HEK293 (cell line): ENCODE measurements around the gene SNUPN.

Source experiments
- CTCF ChIA-PET: fragments of 350-600 bp; formaldehyde crosslinking; extraction: SDS; loops from one replicate; lab custom pipeline; 2021; ENCODE audit warnings: antibody characterized with exemption; lab: Yijun Ruan, JAX
- POLR2A ChIA-PET: fragments of 300-600 bp; formaldehyde crosslinking; extraction: SDS; loops from one replicate; lab custom pipeline; 2020; ENCODE audit warnings: antibody characterized with exemption, inconsistent platforms; lab: Yijun Ruan, JAX
- H3K27ac ChIP-seq: fragments of 200-500 bp; sonication (Bioruptor generic); 2 replicates; pipeline ENCODE4 v1.5.1; 2014; ENCODE audit warnings: low read depth, low read length, control low read depth, inconsistent platforms; ENCODE audit errors: extremely low read depth
- H3K36me3 ChIP-seq, 2 experiments: fragments of 200-500 bp in 1 of 2; sonication (Bioruptor generic) in 1 of 2; 1 replicate in 1 of 2; 2 replicates in 1 of 2; pipeline ENCODE4 v1.5.1; 2014 to 2017; ENCODE audit warnings: inconsistent platforms in 2 of 2, low read length in 2 of 2; ENCODE audit not compliant: control insufficient read depth in 2 of 2, insufficient read depth in 1 of 2
- H3K4me1 ChIP-seq: fragments of 200-500 bp; sonication (Bioruptor generic); 2 replicates; pipeline ENCODE4 v1.5.1; 2014; ENCODE audit warnings: mild to moderate bottlenecking, low read length, inconsistent platforms; ENCODE audit not compliant: control insufficient read depth, insufficient read depth
- H3K4me3 ChIP-seq: 2 replicates; pipeline ENCODE4 v1.5.1; 2011; ENCODE audit warnings: low read depth, mild to moderate bottlenecking, control low read depth, low read length, moderate library complexity
- H3K9me3 ChIP-seq: fragments of 200-500 bp; sonication (Bioruptor generic); 2 replicates; pipeline ENCODE4 v1.5.1; 2014; ENCODE audit warnings: low read depth, low read length, inconsistent platforms; ENCODE audit not compliant: control insufficient read depth, insufficient read depth
- FEZF1 ChIP-seq: fragments of 450-650 bp; formaldehyde crosslinking; IDR thresholded peaks from 2 replicates; pipeline ENCODE4 v1.5.1; 2016; ENCODE audit warnings: missing biosample characterization, missing genetic modification characterization
- HOXC10 ChIP-seq: sonication (generic); formaldehyde crosslinking; IDR thresholded peaks from 2 replicates; pipeline ENCODE4 v1.8.1; 2023; ENCODE audit warnings: mild to moderate bottlenecking, missing genetic modification reagents
- IKZF3 ChIP-seq: fragments of 450-650 bp; IDR thresholded peaks from 2 replicates; pipeline ENCODE4 v1.5.0; 2018; ENCODE audit warnings: missing biosample characterization, mild to moderate bottlenecking, missing genetic modification characterization, moderate library complexity
- KLF17 ChIP-seq: fragments of 450-650 bp; formaldehyde crosslinking; IDR thresholded peaks from 2 replicates; pipeline ENCODE4 v1.5.1; 2016; ENCODE audit warnings: missing biosample characterization, missing genetic modification characterization
- KLF9 ChIP-seq: fragments of 450-650 bp; formaldehyde crosslinking; IDR thresholded peaks from 2 replicates; pipeline ENCODE4 v1.5.1; 2016; ENCODE audit warnings: missing biosample characterization, missing genetic modification characterization, low read depth
- OSR2 ChIP-seq: fragments of 450-650 bp; formaldehyde crosslinking; IDR thresholded peaks from 2 replicates; pipeline ENCODE4 v1.5.1; 2016; ENCODE audit warnings: missing biosample characterization, missing genetic modification characterization
- PRDM6 ChIP-seq: fragments of 450-650 bp; formaldehyde crosslinking; IDR thresholded peaks from 2 replicates; pipeline ENCODE4 v1.5.1; 2017; ENCODE audit warnings: missing biosample characterization, missing genetic modification characterization
- ZBTB10 ChIP-seq: fragments of 450-650 bp; formaldehyde crosslinking; IDR thresholded peaks from 2 replicates; pipeline ENCODE4 v1.5.1; 2016; ENCODE audit warnings: missing biosample characterization, missing genetic modification characterization
- ZBTB21 ChIP-seq: fragments of 450-650 bp; formaldehyde crosslinking; IDR thresholded peaks from 2 replicates; pipeline ENCODE4 v1.5.1; 2017; ENCODE audit warnings: missing biosample characterization, missing genetic modification characterization
- ZNF157 ChIP-seq: fragments of 450-650 bp; formaldehyde crosslinking; IDR thresholded peaks from 2 replicates; pipeline ENCODE4 v1.5.1; 2016; ENCODE audit warnings: missing biosample characterization, missing genetic modification characterization
- ZNF19 ChIP-seq: fragments of 450-650 bp; formaldehyde crosslinking; IDR thresholded peaks from 2 replicates; pipeline ENCODE4; 2016; ENCODE audit warnings: missing biosample characterization, missing genetic modification characterization, low read depth
- ZNF202 ChIP-seq: fragments of 450-650 bp; formaldehyde crosslinking; IDR thresholded peaks from 2 replicates; pipeline ENCODE4 v1.5.1; 2016; ENCODE audit warnings: missing biosample characterization, missing genetic modification characterization, borderline replicate concordance
- ZNF26 ChIP-seq: fragments of 450-650 bp; formaldehyde crosslinking; IDR thresholded peaks from 2 replicates; pipeline ENCODE4 v1.5.1; 2016; ENCODE audit warnings: missing biosample characterization, missing genetic modification characterization
- ZNF324 ChIP-seq: fragments of 450-650 bp; formaldehyde crosslinking; IDR thresholded peaks from 2 replicates; pipeline ENCODE4 v1.5.1; 2016; ENCODE audit warnings: missing biosample characterization, missing genetic modification characterization
- ZNF366 ChIP-seq: fragments of 450-650 bp; formaldehyde crosslinking; conservative IDR thresholded peaks from 2 replicates; pipeline ENCODE4 v1.5.1; 2016; ENCODE audit warnings: missing biosample characterization, missing genetic modification characterization
- ZNF394 ChIP-seq: fragments of 450-650 bp; formaldehyde crosslinking; IDR thresholded peaks from 2 replicates; pipeline ENCODE4 v1.5.1; 2016; ENCODE audit warnings: missing biosample characterization, missing genetic modification characterization, mild to moderate bottlenecking, moderate library complexity, borderline replicate concordance
- ZNF571 ChIP-seq: fragments of 450-650 bp; formaldehyde crosslinking; IDR thresholded peaks from 2 replicates; pipeline ENCODE4 v1.5.0; 2017; ENCODE audit warnings: missing biosample characterization, missing genetic modification characterization
- ZNF626 ChIP-seq: fragments of 450-650 bp; sonication (Bioruptor Pico); formaldehyde crosslinking; IDR thresholded peaks from 2 replicates; pipeline ENCODE4 v1.5.1; 2018; ENCODE audit warnings: missing biosample characterization, missing genetic modification characterization, inconsistent platforms
- ZNF660 ChIP-seq: fragments of 450-650 bp; IDR thresholded peaks from 2 replicates; pipeline ENCODE4 v1.5.1; 2018; ENCODE audit warnings: missing biosample characterization, mild to moderate bottlenecking, missing genetic modification characterization
- ZNF792 ChIP-seq: fragments of 450-650 bp; formaldehyde crosslinking; IDR thresholded peaks from 2 replicates; pipeline ENCODE4 v1.5.1; 2016; ENCODE audit warnings: missing biosample characterization, missing genetic modification characterization
- ZSCAN16 ChIP-seq: fragments of 450-650 bp; formaldehyde crosslinking; IDR thresholded peaks from 2 replicates; pipeline ENCODE4 v1.5.1; 2016; ENCODE audit warnings: missing biosample characterization, missing genetic modification characterization
- ZSCAN30 ChIP-seq: fragments of 450-650 bp; IDR thresholded peaks from 2 replicates; pipeline ENCODE4 v1.5.1; 2018; ENCODE audit warnings: missing biosample characterization, mild to moderate bottlenecking, missing genetic modification characterization, moderate library complexity
- TF ChIP-seq, protein P1 (sequence below): fragments of 450-650 bp; formaldehyde crosslinking; IDR thresholded peaks from 2 replicates; pipeline ENCODE4 v1.5.1; 2016; ENCODE audit warnings: missing biosample characterization, missing genetic modification characterization
- TF ChIP-seq, protein P2 (sequence below): fragments of 450-650 bp; formaldehyde crosslinking; IDR thresholded peaks from 2 replicates; pipeline ENCODE4; 2016; ENCODE audit warnings: missing biosample characterization, missing genetic modification characterization
- TF ChIP-seq, protein P3 (sequence below): fragments of 450-650 bp; formaldehyde crosslinking; IDR thresholded peaks from 2 replicates; pipeline ENCODE4 v1.5.1; 2016; ENCODE audit warnings: missing biosample characterization, missing genetic modification characterization

The SNUPN gene

DNA sequence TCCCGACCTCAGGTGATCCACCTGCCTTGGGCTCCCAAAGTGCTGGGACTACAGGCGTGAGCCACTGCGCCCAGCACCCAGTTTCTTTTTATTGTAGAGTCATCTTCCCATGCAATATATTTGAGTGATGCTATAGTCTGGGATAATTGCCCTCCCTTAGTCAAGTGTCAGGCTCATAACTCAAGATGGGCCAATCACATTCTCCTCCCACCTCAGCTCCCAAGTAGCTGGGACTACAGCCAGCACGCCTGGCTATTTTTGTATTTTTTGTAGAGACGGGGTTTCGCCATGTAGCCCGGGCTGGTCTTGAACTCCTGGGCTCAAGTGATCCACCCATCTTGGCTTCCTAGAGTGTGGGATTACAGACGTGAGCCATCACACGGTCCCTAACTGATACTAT is 31.2 kb downstream of the SNUPN start:
- peaks cover 34 to 48% of the 10 kb centered on the region in 2 experiments for H3K36me3 ChIP-seq
- H3K4me1 ChIP-seq = no peaks in the 10 kb centered on the region
- CTCF ChIA-PET = no interaction called here
- no peak overlapping the region for H3K4me3 ChIP-seq
- TF ChIP-seq ZNF792 (tag by site-specific recombination) = no peak
- TF ChIP-seq KLF9 (tag by site-specific recombination) = no peak
- TF ChIP-seq ZNF571 (tag by site-specific recombination) = no peak
- no peak for TF ChIP-seq ZBTB21 (tag by site-specific recombination)
- TF ChIP-seq ZNF26 = no peak
- TF ChIP-seq ZNF394 (tag by site-specific recombination) = no peak
- TF ChIP-seq ZNF19 = no peak
- no peak for TF ChIP-seq FEZF1 (tag by site-specific recombination)
- TF ChIP-seq, protein P1, sequence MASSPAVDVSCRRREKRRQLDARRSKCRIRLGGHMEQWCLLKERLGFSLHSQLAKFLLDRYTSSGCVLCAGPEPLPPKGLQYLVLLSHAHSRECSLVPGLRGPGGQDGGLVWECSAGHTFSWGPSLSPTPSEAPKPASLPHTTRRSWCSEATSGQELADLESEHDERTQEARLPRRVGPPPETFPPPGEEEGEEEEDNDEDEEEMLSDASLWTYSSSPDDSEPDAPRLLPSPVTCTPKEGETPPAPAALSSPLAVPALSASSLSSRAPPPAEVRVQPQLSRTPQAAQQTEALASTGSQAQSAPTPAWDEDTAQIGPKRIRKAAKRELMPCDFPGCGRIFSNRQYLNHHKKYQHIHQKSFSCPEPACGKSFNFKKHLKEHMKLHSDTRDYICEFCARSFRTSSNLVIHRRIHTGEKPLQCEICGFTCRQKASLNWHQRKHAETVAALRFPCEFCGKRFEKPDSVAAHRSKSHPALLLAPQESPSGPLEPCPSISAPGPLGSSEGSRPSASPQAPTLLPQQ (tag by site-specific recombination) = no peak
- TF ChIP-seq, protein P2, sequence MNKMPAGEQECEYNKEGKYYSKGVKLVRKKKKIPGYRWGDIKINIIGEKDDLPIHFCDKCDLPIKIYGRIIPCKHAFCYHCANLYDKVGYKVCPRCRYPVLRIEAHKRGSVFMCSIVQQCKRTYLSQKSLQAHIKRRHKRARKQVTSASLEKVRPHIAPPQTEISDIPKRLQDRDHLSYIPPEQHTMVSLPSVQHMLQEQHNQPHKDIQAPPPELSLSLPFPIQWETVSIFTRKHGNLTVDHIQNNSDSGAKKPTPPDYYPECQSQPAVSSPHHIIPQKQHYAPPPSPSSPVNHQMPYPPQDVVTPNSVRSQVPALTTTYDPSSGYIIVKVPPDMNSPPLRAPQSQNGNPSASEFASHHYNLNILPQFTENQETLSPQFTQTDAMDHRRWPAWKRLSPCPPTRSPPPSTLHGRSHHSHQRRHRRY (tag by site-specific recombination) = no peak
- no peak for TF ChIP-seq ZNF324 (tag by site-specific recombination)
- TF ChIP-seq OSR2 (tag by site-specific recombination) = no peak
- TF ChIP-seq IKZF3 (tag by site-specific recombination) = no peak
- no peak for TF ChIP-seq ZNF202
- TF ChIP-seq ZBTB10 (tag by site-specific recombination) = no peak
- no peak for TF ChIP-seq HOXC10
- TF ChIP-seq, all 188 proteins: peak for 0
- Histone ChIP-seq H3K27ac (no peak overlapping the region), H3K9me3 (no peaks in the 10 kb centered on the region)
- POLR2A ChIA-PET = no interaction called here

DNA sequence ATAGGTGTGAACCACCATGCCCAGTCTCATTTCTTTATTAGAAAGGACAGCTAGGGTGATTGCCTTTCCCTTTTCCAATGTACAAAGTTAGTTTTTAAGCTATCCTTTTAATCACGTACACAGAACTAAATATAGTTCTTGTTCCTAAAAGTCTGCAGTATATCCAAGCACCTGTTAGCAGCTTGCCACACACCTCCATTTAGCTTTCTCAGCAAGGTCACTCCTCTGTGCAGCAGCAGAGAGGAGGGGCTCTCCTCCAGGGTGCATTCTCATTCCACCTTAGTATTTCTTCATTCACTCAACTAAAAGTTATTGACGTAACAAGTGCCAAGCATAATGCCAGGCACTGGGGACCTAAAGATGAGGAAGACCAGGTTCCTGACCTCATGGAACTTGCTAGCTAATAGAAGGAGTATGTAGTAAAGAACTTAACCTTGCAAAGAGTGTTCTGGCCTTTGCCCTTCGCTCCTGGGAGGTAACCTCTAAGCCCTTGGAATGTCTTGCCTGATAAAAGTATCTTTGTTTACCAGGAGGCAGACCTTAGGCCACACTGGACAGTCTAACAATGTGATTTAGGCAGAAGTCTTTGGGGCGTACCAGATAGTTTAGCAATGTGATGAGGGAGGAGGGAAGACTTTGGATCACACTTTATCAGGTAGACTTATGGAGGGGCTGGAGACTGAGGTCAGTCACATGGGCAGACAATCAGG is 33.7 kb downstream of the SNUPN start:
- H3K27ac ChIP-seq = no peak overlapping the region
- H3K36me3 ChIP-seq = peaks cover 22 to 23% of the 10 kb centered on the region in 2 experiments
- H3K4me3 ChIP-seq = no peak overlapping the region
- CTCF ChIA-PET = interaction anchor here (0.5 to 1.8 kb wide), 6 partner anchors 7 to 244 kb away, joined by 3 to 6 read pairs (median 4); partner anchors contain the start of genes PTPN9 and SIN3A
- TF ChIP-seq ZNF157 (tag by site-specific recombination) = no peak
- no peak for TF ChIP-seq PRDM6 (tag by site-specific recombination)
- no peak for TF ChIP-seq KLF17 (tag by site-specific recombination)
- TF ChIP-seq ZNF660 (tag by site-specific recombination) = no peak
- TF ChIP-seq ZNF626 (tag by site-specific recombination) = no peak
- no peak for TF ChIP-seq ZNF366 (tag by site-specific recombination)
- TF ChIP-seq ZSCAN30 (tag by site-specific recombination) = no peak
- TF ChIP-seq ZSCAN16 (tag by site-specific recombination) = no peak
- TF ChIP-seq, protein P3, sequence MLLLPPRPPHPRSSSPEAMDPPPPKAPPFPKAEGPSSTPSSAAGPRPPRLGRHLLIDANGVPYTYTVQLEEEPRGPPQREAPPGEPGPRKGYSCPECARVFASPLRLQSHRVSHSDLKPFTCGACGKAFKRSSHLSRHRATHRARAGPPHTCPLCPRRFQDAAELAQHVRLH = no peak
- H3K9me3 ChIP-seq = no peaks in the 10 kb centered on the region
- POLR2A ChIA-PET = no interaction called here
- H3K4me1 ChIP-seq = no peaks in the 10 kb centered on the region
